COLO829 (cell line): ENCODE results near the gene CPA1.

Source experiments
- DNase-seq: peaks from one replicate; pipeline ENCODE4 v3.0.0; 2012; ENCODE audit warnings: low spot score

CPA1 gene

DNA sequence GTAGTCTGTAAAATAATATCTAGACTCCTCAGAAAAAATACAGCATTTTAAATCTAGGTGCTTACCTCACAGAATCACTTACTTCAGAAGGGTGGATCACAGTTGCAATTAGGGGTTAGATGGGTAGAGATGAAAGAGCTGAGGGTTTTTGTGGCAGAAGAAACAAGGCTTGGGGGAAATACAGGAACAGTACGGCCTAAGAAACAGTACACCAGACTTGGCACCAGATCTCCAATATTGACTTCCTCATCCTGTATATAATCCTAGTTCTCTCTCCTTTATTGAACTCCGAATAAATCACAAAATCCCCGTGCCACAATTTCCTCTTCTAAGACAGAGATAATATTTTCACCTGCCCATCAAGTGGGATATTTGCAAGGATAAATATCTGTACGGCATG lies 46.3 kb downstream of the CPA1 start:
- no peak for DNase-seq

DNA sequence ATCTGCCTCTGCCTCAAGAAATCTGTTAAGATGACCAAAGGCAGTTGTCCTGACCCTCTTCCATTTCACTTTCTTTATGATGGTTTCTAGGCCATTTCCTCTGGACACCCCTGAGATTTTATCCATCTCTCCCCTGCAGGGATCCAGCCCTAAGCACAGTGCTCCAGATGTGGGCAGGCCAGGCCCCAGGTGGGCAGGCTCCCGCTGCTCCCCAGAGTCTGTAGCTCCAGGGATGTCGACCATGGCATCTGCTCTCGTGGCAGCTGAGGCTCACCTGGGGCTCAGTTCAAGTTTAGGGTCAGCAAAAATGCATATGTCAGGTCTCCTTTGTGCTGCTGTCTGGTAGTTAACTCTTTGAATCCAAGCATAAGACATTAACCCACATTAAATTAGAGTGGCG lies 48.7 kb downstream of the CPA1 start:
- no peak for DNase-seq

DNA sequence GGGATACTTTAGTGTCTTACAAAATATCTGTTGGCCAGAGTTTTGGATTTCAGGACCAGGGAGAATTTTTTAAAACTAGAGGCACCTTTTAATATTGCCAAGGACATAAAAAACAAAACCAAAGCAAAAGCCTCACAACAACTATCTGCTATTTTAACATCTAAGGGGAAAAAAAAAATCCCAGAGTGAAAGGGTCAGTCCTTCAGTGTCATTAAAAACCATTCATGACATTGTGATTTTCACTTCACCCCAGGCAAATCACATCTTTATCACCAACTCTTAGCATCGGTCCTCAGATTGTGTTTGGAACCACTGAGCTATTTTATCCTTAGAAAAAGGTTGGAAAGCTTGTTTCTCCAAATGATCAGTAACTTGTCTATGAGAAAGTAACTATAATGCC lies 49.8 kb downstream of the CPA1 start:
- DNase-seq = no peak

DNA sequence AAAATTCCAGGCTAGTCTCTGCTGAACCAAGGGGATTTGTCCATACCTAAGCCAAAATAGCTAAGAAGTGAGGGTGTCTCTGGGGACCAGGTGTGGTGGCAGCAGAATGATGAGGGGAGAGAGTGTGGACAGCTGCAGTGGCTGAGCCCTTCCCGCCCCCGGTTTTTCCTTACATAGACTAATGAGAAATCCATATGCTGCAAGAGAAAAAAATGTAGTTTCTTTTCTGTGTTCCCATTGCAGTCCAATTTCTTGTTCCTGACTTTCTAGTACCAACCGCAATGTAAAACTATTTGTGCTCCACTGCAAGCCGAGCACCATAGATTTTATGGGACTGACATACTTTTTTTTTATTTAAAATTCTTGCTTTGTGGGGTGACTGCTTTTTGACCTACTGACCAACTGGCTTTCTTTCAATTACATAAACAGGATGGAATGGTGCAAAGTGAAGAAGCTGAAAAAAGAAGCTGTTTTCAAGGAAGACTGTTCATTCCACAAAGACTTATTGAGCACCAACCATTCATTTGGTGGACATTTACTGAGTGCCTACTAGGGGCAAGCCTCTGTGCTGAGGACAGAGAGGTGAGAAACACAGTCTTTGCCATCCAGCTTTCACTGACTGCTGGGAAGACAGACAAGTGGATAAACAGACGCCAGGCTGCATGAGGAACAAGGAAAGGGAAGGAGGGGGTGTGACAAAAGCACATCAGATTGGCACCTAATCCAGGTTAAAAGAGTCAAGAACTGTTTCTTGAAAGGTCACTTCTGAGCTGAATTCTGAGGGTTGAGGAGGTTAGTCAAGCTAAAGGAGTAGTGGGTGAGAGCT lies 50.8 kb downstream of the CPA1 start:
- peak; percentile 52 for DNase-seq

DNA sequence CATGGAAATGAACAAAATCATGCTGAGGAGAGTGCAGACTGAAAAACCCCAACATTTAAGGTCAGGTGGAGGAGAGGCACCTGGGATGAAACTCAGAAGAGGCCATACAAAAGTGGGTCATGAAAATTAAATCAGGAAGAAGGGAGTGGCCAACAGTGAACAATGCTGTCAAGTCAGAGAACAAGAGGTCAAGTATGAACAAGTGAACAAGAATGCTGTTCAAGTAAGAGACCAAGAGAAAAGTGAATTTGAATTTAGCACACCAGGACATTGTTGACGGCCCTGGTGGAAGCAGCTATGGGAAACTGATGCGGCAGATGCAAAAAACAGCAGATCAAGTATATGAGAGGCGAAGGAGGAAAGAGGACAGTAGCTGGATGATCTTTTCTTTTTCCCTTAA lies 52.6 kb downstream of the CPA1 start:
- DNase-seq = no peak

DNA sequence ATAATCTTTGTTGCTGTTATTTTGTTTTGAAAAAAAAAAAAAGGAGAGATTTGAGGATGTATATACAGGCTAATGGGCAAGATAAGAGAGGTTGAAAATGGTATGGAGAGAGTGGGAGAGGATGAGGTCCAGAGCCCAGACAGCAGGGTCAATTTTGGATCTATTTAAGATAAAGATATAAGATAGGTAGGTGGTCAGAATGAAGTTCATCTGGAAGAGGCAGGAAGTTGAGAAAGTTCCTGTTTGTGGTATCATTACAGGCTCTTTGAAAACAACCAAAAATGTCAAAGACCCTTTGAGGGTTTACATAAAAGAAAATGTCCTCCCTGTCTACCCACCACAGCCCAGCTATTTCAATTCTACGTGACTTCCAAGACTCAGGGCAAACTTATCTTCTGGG lies 53.0 kb downstream of the CPA1 start:
- no peak for DNase-seq

DNA sequence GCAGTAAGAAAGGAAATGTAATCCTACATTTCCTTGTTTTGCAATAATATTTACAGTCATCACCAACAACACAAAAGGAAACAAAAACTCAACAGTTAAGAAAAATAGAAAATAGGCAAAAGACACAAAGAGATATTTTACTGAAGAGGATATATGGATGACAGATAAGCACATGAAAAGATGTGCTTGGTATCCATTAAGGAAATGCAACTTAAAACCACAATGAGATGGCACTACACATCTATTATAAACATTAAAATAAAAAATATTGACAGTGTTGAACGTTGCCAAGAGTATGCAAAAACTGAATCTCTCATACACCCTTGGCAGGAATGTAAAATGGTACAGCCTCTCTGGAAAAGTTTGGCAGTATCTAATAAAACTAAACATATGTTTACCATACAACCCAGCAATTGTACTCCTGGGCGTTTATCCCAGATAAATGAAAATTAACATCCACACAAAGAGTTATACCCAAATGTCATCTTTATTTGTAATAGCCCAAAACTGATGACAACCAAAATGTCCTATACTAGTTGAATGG lies 55.1 kb downstream of the CPA1 start:
- no peak for DNase-seq

DNA sequence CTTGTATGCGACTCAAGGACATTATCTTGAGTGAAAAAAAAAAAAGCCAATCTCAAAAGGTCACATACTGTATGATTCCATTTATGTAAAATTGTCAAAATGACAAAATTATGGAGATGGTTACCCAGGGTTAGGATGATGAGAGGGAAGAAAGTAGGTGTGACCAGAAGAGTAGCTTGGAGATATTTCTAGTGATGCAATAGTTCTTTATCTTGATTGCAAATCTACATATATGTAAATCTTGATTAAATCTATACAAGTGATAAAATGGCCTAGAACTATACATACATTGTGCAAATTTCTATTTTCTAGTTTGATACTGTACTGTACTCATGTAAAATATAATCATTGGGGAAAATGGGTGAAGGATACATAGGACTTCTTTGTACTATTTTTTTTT lies 56.0 kb downstream of the CPA1 start:
- DNase-seq = no peak
